DMS79 (cell line): Measurements from ENCODE around the gene SCG5.

Experiments
- DNase-seq: peaks from one replicate; lab custom pipeline; 2025; lab: John Stamatoyannopoulos, UW

The SCG5 gene

GRCh38 chr15:32691689-32692038, 50.2 kb downstream of the SCG5 start:
- DNase-seq, result no peak

DNA sequence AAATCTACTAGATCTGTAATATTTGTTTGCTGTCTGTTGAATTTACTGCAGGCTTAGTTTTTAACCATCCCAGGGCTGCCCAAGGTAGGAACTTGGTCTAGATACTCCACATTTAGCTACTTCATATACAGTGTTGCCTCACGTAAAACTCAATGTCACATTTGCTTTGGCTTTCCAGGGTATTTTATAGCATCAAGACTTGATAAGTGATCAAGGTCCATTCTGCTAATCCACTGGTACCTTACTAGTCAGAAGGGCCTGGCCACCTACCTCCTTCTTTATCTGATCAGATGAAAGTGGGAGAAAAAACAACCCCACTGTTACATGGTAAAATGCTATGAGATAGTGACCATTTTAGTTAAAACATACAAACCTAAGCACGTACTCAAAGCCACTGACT, 50.8 kb downstream of the SCG5 start:
- no peak for DNase-seq

DNA sequence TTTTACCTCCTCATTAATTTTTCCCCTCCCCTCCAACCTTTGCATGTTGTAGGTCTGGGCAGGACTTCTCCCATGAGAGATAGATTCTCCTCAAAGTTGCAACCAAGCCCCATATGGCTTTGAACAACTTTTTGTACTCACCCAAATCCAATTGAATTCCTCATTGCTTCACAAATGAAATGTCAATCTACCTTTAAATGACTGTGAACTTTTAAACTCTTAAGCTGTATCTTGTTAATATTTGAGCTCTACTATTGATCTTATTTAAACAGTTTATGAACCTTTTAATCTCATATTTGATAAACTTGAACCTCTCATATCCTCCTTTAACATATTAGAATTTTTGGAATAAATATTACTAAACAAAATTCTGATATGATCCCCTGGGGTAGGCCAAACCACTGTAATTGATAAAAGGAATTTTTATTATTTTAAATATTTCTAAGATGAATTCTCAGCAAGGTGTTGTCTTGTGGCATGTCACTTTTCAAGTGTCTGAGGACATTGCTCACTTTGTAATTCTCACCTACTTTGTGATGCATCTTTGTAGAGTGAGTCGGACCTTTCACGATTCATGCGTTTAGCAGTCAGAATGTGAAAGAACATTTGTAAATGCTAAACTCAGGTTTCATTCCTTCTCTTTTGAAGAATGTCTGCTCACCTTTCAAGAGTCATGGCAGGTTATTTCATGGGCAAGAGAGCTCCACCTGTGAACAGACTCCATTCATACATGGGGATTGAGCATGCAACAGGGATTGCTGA, 52.9 kb downstream of the SCG5 start:
- no peak for DNase-seq

GRCh38 chr15:32698773-32699390, 57.4 kb downstream of the SCG5 start:
- no peak for DNase-seq

DNA sequence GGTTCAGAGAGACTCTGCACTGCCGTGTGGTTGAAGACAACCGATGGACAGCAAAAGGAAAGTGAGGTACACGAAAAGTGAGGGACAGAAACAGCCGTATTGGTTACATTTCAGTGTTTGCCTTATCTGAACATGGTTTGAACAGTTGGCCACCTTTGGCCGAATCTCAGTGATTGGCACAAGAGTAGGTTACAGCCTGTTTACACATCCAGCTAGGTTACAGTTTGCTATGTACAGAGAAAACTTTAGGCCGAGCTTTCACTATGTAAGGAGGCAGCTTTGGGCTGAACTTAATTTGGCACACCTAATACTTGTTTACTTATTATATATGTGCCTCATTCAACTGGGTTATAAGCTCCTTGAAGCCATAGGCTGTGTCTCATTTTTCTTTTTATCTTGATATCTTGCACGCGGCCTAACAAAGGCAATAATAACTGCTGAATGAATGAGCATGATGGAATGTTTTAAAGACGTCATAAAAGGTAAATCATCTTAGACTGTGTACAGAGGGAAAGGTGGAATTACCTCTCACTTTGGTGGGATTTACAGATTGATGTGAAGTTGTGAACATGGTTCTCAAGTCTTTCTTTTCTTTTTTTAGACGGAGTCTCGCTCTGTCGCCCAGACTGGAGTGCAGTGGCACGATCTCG, 59.1 kb downstream of the SCG5 start:
- no peak for DNase-seq

DNA sequence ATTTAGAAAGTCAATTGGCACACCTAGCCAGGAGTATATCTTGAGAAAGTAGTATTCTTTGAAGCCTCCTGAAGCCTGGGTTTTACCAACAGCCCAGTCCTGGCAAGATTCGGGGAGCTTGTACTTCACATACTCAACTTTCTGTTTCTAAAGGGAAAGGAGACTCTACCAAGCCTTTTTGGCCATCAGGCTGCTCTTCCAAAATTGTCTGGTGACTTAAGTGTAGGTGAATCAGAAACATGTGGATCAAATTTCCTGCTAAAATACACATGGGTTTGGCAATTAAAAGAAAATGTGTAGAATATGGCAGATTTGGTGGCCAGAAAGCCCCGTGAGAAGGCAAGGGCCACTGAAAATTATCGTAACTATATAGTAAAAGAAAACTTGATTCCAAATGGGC, 60.4 kb downstream of the SCG5 start:
- DNase-seq, result no peak

- DNase-seq, result no peak
Observed at GRCh38 chr15:32704395-32704981, 63.0 kb downstream of the SCG5 start.

DNA sequence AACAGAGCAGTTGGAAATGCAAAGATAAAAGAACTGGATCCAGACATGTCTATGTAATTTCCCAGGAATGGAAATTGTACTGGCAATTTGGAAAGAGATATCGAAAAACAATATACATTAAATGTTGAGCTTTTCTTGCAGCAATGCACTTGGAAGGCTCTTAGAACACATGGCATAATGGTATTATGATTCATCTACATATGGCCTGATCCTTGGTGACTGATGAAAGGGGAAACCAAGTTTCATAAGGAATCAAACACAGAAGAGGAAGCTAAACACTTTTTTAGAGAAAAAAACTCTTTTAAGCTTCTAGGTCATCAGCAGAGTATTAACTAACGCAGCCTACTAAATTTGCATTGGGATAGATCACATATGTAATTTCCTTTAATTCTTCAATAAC, 63.9 kb downstream of the SCG5 start:
- no peak for DNase-seq

DNA sequence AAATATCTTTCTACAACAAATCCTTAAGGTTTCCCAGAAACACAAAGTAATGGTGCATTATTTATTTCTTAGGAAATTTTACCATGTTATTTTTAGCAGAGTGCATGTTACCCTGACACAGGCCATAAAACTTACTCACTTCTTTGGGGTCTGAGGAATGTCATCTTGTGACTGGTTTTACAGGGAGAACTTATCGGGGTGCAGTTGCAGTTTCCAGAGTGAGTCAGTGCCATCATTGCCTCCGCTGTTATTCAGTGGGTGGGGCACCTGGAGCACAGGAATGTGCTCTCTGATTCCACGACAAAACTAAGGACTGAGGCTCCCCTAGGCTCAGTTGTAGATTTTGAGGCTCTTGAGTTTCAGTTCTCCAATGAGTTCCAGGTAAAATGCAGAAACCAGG, 65.2 kb downstream of the SCG5 start:
- DNase-seq, result no peak

DNA sequence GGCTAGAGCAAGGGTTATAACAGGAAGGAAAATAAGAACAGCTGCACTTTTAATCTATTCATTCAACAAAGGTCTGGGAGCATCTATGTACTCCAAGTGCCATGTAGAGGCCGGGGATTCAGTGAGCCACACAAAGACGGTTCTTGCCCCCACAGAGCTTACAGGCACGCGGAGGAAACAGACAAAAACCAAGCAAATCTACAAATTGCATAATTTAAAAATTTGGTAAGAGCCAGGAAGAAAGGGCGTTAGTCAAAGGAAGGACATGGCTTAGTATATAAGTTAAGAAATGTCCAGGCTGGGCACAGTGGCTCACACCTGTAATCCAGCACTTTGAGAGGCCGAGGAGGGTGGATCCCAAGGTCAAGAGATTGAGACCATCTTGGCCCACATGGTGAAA, 65.9 kb downstream of the SCG5 start:
- DNase-seq, result no peak

DNA sequence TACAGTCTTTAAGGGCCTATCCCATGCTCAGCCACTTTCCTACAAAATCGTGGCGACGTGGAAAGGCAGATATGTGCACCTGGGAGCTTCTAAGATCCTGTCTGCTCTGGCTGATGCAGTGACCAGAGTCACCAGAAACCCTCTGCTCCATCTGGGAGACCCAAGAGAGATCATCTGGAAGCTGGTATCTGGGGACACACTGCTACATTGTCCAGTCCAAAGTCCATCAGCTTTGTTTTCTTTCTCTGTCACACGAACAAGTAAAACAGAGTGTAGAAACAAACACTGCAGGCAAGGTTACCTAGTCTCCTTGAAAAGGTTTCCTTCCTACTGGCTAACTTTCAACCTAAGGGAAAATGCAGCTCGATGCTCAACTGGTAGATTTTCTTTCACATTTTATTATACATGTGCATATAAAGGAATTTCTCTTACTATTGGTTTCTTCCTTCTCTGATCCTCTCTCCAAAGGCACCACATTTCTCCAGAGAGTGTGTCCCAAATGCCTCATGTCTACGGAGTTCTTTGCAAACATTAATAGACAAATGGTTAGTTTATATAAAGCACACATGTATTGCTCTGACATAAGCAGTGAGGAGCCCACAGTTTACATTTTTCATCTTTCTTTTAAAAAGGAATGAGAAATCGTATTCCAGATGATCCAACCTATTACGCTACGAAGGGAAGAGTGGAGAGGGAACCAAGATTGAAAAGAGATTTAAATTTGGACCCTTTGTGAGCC, 68.0 kb downstream of the SCG5 start:
- no peak for DNase-seq

DNA sequence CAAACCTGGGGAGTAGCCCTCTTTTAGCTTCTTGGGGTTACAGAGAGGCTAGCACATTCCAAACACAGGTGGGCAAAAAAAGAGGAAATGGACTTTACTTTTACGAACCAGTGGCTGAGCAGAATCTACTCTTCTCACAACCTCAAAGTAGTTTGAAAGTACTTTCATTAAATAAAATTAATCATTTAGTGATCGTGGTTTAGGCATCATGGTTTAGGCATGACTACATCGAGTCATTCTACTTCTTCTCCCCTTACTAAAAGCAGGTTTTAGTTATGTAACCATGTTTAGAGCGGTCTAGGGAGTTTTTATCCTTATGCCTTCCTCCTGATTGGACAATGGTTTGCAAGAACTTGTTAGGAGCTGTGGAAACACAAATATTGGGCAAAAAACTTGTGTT, 73.8 kb downstream of the SCG5 start:
- no peak for DNase-seq

GRCh38 chr15:32716216-32716914, 74.9 kb downstream of the SCG5 start:
- DNase-seq, result no peak

DNA sequence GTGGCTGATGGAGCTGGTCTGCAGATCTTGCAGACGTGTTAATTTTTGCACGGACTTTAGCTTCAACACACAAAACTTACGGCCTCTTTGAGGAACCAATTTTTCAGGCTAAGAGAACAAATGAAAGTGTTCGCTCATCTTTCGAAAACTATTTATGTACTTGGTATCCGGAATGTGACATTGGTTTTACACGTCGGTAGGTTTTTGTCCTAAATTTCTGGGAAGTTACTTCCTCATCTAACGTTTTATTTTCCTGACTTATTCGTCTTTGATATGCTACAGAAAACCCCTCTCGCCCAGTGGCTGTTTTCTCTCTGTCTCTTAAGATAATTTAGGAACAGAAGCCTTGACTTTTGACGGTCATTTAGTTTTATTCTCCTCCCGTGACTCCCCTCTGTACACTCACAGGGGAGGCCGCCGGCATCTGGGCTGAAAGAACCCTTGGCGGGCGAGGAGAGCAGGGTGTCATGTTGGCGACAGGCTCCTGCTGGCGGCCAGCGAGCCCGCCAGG, 75.5 kb downstream of the SCG5 start:
- no peak for DNase-seq

DNA sequence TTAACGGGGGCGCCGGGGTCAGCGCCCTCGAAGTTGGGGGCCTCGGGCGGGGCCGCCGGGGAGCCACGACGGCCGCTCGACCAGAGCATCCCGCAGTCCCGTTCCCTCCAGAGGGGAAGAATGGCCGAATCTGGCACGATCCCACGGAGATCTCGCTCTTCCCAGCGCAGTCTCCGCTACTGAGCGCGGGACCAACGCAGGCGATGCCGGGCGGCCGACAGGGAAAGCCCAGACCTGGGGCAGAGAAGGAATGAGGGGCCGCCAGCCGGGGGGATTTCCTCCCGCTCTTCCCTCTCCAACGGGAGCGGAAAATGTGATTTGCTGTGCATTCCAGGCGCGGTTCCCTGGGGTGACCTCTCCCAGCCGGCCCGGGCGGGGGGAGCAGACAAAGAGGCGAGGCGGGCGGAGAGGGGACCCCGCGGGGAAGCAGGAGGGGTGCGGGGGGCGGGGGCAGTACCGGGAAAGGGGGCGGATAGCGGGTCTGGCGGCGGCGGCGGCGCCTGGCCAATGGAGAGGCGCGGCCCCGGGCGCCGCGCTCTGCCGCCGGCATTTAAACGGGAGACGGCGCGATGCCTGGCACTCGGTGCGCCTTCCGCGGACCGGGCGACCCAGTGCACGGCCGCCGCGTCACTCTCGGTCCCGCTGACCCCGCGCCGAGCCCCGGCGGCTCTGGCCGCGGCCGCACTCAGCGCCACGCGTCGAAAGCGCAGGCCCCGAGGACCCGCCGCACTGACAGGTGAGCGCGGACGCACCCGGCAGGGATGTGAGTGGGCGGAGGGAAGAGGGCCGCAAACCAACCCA, 76.1 kb downstream of the SCG5 start, which contains the start of gene GREM1:
Gene GREM1, plus strand, starts transcription at position 579 of the 801 bp plus-strand sequence. CDS start 12,687 bp downstream, outside the sequence.
- no peak for DNase-seq

GRCh38 chr15:32718227-32718820, 76.8 kb downstream of the SCG5 start:
- DNase-seq, result no peak

GRCh38 chr15:32718821-32719716, 77.6 kb downstream of the SCG5 start:
- no peak for DNase-seq

DNA sequence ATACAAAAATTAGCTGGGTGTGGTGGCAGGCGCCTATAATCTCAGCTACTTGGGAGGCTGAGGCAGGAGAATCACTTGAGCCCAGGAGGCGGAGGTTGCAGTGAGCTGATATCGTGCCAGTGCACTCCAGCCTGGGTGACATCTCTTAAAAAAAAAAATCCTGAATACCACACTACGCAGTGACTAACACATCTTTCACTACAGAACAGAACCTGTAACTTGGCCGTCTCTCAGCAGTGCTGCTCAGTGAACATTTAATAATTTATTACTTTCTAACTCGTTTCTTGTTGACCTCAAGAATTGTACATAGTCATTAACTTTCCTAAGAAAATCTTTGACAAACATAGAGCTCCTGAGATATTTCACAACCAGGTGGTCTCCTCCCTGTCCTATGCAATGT, 80.1 kb downstream of the SCG5 start:
- DNase-seq, result no peak

DNA sequence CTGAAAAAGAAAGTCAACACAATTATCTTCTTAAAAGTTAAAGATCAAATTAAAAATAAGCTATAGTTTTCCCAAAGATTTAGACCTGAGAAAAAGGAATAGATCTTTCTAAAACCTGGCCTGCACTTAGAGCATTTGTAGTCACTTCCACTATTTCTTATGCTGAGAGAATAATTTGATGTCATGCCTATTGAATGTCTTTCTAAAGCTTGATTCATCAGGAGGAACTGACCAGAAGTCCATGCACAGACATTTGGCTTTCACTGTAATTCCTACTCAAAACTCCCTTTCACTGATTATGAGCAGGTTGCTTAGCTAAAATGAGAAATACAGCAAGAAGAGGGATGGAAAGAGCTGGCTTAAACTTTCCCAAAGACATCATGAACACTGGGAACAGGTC, 80.6 kb downstream of the SCG5 start:
- DNase-seq, result no peak
